Activated CD4-positive, alpha-beta T cell treated with anti-CD3 and anti-CD28 coated beads for 48 hours (primary cell): ENCODE data around the gene RTN4R.

Experiments
- DNase-seq: peaks from one replicate; pipeline ENCODE4 v3.0.0-alpha.2; 2020

Gene RTN4R

GRCh38 chr22:20226760-20227350 is 41.3 kb downstream of the RTN4R start:
- no peak for DNase-seq

- no peak for DNase-seq
Observed at GRCh38 chr22:20226077-20226716, 41.9 kb downstream of the RTN4R start.

- no peak for DNase-seq
Observed at GRCh38 chr22:20225693-20225966, 42.5 kb downstream of the RTN4R start.

- no peak for DNase-seq
Observed at GRCh38 chr22:20224917-20225692, 43.0 kb downstream of the RTN4R start.

GRCh38 chr22:20224256-20224626 is 43.9 kb downstream of the RTN4R start:
- DNase-seq, result no peak

- DNase-seq, result no peak
Observed at GRCh38 chr22:20223421-20224255, 44.5 kb downstream of the RTN4R start.

GRCh38 chr22:20222764-20223420 is 45.2 kb downstream of the RTN4R start:
- DNase-seq, result no peak

- DNase-seq, result no peak
Observed at GRCh38 chr22:20221421-20222340, 46.4 kb downstream of the RTN4R start.

- no peak for DNase-seq
Observed at GRCh38 chr22:20220629-20221026, 47.5 kb downstream of the RTN4R start.

GRCh38 chr22:20219667-20220628 is 48.2 kb downstream of the RTN4R start:
- peak; percentile 20 for DNase-seq

GRCh38 chr22:20218987-20219386 is 49.1 kb downstream of the RTN4R start:
- DNase-seq, result no peak

- no peak for DNase-seq
Observed at GRCh38 chr22:20218326-20218872, 49.7 kb downstream of the RTN4R start.

- no peak for DNase-seq
Observed at GRCh38 chr22:20217563-20217962, 50.6 kb downstream of the RTN4R start.

GRCh38 chr22:20216863-20217499 is 51.1 kb downstream of the RTN4R start:
- DNase-seq, result no peak

GRCh38 chr22:20215742-20216141 is 52.4 kb downstream of the RTN4R start:
- DNase-seq, result no peak

GRCh38 chr22:20214853-20215252 is 53.3 kb downstream of the RTN4R start:
- DNase-seq, result no peak

- no peak for DNase-seq
Observed at GRCh38 chr22:20213833-20214708, 54.0 kb downstream of the RTN4R start.
